A549 (cell line): ENCODE measurements around the gene PDK4. TPM values are rescaled to one million over a fixed set of nuclear protein-coding genes. Genes with fewer than 3 reads are reported as not detected.

Experiments
- ATAC-seq, 2 experiments: fragments of 200-7000 bp in 1 of 2; fragments of >200 bp in 1 of 2; cut with Nextera tagmentation in 1 of 2; cut with Tn5 transposase in 1 of 2; 3 replicates each; pipeline versions ENCODE4 v1.8.0 to v1.9.1; 2018 to 2020; ENCODE audit warnings: mild to moderate bottlenecking in 1 of 2, moderate library complexity in 1 of 2
- CTCF ChIA-PET: fragments of 300-600 bp; sonication (Branson Sonifier 250); formaldehyde crosslinking; extraction: SDS; loops from one replicate; lab custom pipeline; 2021; ENCODE audit warnings: antibody characterized with exemption, inconsistent platforms; lab: Yijun Ruan, JAX
- POLR2A ChIA-PET: fragments of 350-600 bp; formaldehyde crosslinking; extraction: SDS; loops from one replicate; lab custom pipeline; 2021; ENCODE audit warnings: antibody characterized with exemption, inconsistent platforms; lab: Yijun Ruan, JAX
- DNase-seq, 2 experiments: peaks; one replicate each; pipeline versions ENCODE4 v3.0.0 to v3.0.0-alpha.2; 2011 to 2016; ENCODE audit warnings: low read depth in 1 of 2, low spot score in 1 of 2
- FAIRE-seq: peaks from 2 replicates; lab custom pipeline; 2011; peaks lifted over from hg19 to GRCh38; lab: Jason Lieb, UNC
- H3K27ac ChIP-seq, 2 experiments: fragments of >200 bp; sonication (Bioruptor Twin); formaldehyde crosslinking; 3 replicates each; pipeline ENCODE4 v1.5.1; 2016 to 2017
- H3K4me1 ChIP-seq: fragments of >200 bp; sonication (Bioruptor Twin); formaldehyde crosslinking; 3 replicates; pipeline ENCODE4 v1.6.1; 2016
- H3K4me2 ChIP-seq: fragments of >200 bp; sonication (Bioruptor Twin); formaldehyde crosslinking; 3 replicates; pipeline ENCODE4 v1.6.1; 2016
- H3K4me3 ChIP-seq: fragments of >200 bp; sonication (Bioruptor Twin); formaldehyde crosslinking; 3 replicates; pipeline ENCODE4 v1.5.1; 2016
- H3K9me3 ChIP-seq: fragments of >200 bp; sonication (Bioruptor Twin); formaldehyde crosslinking; 3 replicates; pipeline ENCODE4 v1.6.1; 2016
- CBX2 ChIP-seq: fragments of 200-600 bp; sonication (generic); IDR thresholded peaks from 2 replicates; pipeline ENCODE4 v1.6.1; 2016; ENCODE audit warnings: low read depth, mild to moderate bottlenecking, borderline replicate concordance
- EHF ChIP-seq: fragments of 250-450 bp; sonication (Bioruptor Pico); IDR thresholded peaks from 2 replicates; pipeline ENCODE4 v1.5.0; 2020; ENCODE audit warnings: mild to moderate bottlenecking
- EP300 ChIP-seq, 2 experiments: fragments of >200 bp; sonication (Bioruptor Twin); formaldehyde crosslinking; IDR thresholded peaks; 2 replicates in 1 of 2; 3 replicates in 1 of 2; pipeline ENCODE4 v1.6.1; 2016 to 2017
- ESRRA ChIP-seq: fragments of 150-350 bp; IDR thresholded peaks from 2 replicates; pipeline ENCODE4 v1.6.1; 2014; ENCODE audit warnings: mild to moderate bottlenecking, low read length, borderline replicate concordance
- FOSL2 ChIP-seq, 2 experiments: fragments of 450-650 bp in 1 of 2; fragments of >200 bp in 1 of 2; sonication (Bioruptor Twin) in 1 of 2; formaldehyde crosslinking; IDR thresholded peaks; 2 replicates each; pipeline versions ENCODE4 v1.5.0 to v1.6.1; 2016 to 2020; ENCODE audit warnings: mild to moderate bottlenecking in 1 of 2, moderate library complexity in 1 of 2
- GATA3 ChIP-seq: IDR thresholded peaks from 2 replicates; pipeline ENCODE4 v1.6.1; 2012; ENCODE audit warnings: borderline replicate concordance
- MAFK ChIP-seq: fragments of 450-650 bp; IDR thresholded peaks from 2 replicates; pipeline ENCODE4 v1.6.1; 2014; ENCODE audit not compliant: partially characterized antibody
- NR3C1 ChIP-seq: fragments of >200 bp; sonication (Bioruptor Twin); formaldehyde crosslinking; IDR thresholded peaks from 3 replicates; pipeline ENCODE4 v1.6.1; 2017
- PHF8 ChIP-seq: fragments of 200-600 bp; sonication (generic); IDR thresholded peaks from 2 replicates; pipeline ENCODE4 v1.6.1; 2016; ENCODE audit warnings: low read depth, mild to moderate bottlenecking, antibody characterized with exemption, moderate library complexity, borderline replicate concordance
- POLR2A ChIP-seq: IDR thresholded peaks from 2 replicates; pipeline ENCODE4 v1.6.1; 2012; ENCODE audit warnings: mild to moderate bottlenecking, low read length
- SMC3 ChIP-seq: fragments of >200 bp; sonication (Bioruptor Twin); formaldehyde crosslinking; IDR thresholded peaks from 3 replicates; pipeline ENCODE4 v1.6.1; 2018; ENCODE audit warnings: inconsistent platforms
- SREBF2 ChIP-seq: fragments of 450-650 bp; IDR thresholded peaks from 2 replicates; pipeline ENCODE4 v1.6.1; 2014; ENCODE audit warnings: mild to moderate bottlenecking, moderate library complexity
- ZNF302 ChIP-seq: fragments of 250-450 bp; sonication (Bioruptor Pico); IDR thresholded peaks from 2 replicates; pipeline ENCODE4 v1.9.0; 2021; ENCODE audit warnings: inconsistent platforms, mild to moderate bottlenecking, moderate library complexity
- WGBS: methylation state at CpG from one replicate; pipeline ENCODE4 v1.1.6; 2017; ENCODE audit errors: missing lambda C conversion rate; 5-methylcytosine and 5-hydroxymethylcytosine counted together
- polyA plus RNA-seq, 4 experiments: library from polyadenylated mRNA; depleted of rRNA in 3 of 4; stranded (reverse); fragments of >200 nt; fragmentation: RNase III in 1 of 4; extraction: RNeasy Plus Mini Kit Qiagen cat#74134 plus additional on column Dnase treatment in 1 of 4; gene quantifications; 2 replicates in 3 of 4; 3 replicates in 1 of 4; pipeline ENCODE4 v1.2.3, GENCODE V29; 2011 to 2017
- TF ChIP-seq, protein P1 (sequence below): IDR thresholded peaks from 2 replicates; pipeline ENCODE4 v1.6.1; 2012
- TF ChIP-seq, protein P2 (sequence below): fragments of >200 bp; sonication (Bioruptor Twin); formaldehyde crosslinking; IDR thresholded peaks from 2 replicates; pipeline ENCODE4 v1.6.1; 2016
- TF ChIP-seq, protein P3 (sequence below): fragments of 450-650 bp; IDR thresholded peaks from 2 replicates; pipeline ENCODE4 v1.6.1; 2014; ENCODE audit warnings: antibody characterized with exemption
- TF ChIP-seq, protein P4 (sequence below): IDR thresholded peaks from 2 replicates; pipeline ENCODE4 v1.6.1; 2012
- TF ChIP-seq, protein P5 (sequence below): fragments of 250-450 bp; sonication (Bioruptor Pico); IDR thresholded peaks from 2 replicates; pipeline ENCODE4 v1.5.0; 2021; ENCODE audit warnings: mild to moderate bottlenecking, moderate library complexity, borderline replicate concordance

Gene PDK4
- polyA plus RNA-seq, 2 of the 4 experiments (the other 2 are of a cell fraction), result 8.6 to 21.9 TPM

DNA sequence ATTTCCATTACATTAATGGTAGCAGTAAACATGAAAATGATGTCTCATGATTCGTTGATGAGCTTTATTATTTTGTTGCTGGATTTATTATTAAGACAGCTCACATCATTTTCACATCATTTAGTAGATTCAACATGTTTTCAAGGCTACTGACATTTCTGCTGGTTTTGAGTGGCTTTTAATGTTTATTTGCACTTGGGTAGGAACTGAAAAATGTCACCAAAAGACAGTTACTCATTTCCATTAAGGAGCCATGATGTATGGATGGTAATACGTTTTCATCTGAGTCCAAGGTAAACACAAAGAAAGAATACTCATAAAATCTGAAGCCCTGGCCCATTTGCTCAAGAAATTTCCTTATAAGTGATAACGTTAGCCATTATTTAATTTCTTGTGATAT is 14.8 kb downstream of the PDK4 start:
- peak in 1 of 2 experiments; percentile 6 for DNase-seq
- ATAC-seq, result no peak
- WGBS, result 22% methylated on average over 3 of the region's 3 CpGs
- CTCF ChIA-PET, result no interaction called here
- Histone ChIP-seq H3K4me3 (no peak overlapping the region), H3K9me3 (no peaks in the 10 kb centered on the region), H3K27ac (no peak overlapping the region)
- FAIRE-seq, result peak; percentile 96
- TF ChIP-seq ZNF302 (no peak), CBX2 (no peak), POLR2A (no peak), ESRRA (no peak), GATA3 (no peak), EHF (CRISPR knock-in tag) (no peak)
- TF ChIP-seq, protein P1, sequence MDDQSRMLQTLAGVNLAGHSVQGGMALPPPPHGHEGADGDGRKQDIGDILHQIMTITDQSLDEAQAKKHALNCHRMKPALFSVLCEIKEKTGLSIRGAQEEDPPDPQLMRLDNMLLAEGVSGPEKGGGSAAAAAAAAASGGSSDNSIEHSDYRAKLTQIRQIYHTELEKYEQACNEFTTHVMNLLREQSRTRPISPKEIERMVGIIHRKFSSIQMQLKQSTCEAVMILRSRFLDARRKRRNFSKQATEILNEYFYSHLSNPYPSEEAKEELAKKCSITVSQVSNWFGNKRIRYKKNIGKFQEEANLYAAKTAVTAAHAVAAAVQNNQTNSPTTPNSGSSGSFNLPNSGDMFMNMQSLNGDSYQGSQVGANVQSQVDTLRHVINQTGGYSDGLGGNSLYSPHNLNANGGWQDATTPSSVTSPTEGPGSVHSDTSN, result no peak
- TF ChIP-seq, protein P2, sequence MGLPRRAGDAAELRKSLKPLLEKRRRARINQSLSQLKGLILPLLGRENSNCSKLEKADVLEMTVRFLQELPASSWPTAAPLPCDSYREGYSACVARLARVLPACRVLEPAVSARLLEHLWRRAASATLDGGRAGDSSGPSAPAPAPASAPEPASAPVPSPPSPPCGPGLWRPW, result no peak
- TF ChIP-seq, all 56 proteins: peak for 0
- POLR2A ChIA-PET, result no interaction called here
- no peak overlapping the region for H3K4me2 ChIP-seq
- peaks cover 6% of the 10 kb centered on the region; the same call in 2 of the 3 replicates for H3K4me1 ChIP-seq

DNA sequence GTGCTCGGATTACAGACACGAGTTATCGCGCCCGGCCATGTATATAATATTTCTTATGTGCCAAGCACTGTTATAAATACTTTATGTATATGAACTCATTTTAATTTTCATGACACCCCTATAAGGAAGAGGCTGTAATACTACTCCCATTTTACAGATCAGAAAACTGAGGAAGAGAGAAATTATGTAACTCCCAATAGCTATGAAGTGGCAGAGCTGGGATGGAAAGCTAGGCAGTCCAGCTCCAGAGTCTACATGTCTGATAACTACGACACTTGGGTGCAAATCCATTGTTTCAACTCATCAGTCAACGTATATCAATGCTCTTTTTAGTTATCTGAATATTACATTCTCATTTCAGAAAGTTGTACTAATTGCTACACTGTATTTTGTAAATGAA is 17.0 kb downstream of the PDK4 start:
- H3K4me3 ChIP-seq, result no peak overlapping the region
- CTCF ChIA-PET, result interaction anchor here (0.9 kb wide), 1 partner anchor 107 kb away, joined by 3 read pairs; no protein-coding TSS in a partner anchor
- POLR2A ChIA-PET, result no interaction called here
- 76% methylated on average over 7 of the region's 7 CpGs for WGBS
- H3K9me3 ChIP-seq, result no peaks in the 10 kb centered on the region
- H3K4me2 ChIP-seq, result no peak overlapping the region
- ATAC-seq (no peak), DNase-seq (no peak), FAIRE-seq (no peak)
- no peak for TF ChIP-seq NR3C1
- TF ChIP-seq, protein P1, result no peak
- TF ChIP-seq EP300 (IDR thresholded peaks at IDR 0.05), result no peak
- H3K4me1 ChIP-seq, result peaks cover 6% of the 10 kb centered on the region; the same call in 2 of the 3 replicates
- H3K27ac ChIP-seq, result no peak overlapping the region

DNA sequence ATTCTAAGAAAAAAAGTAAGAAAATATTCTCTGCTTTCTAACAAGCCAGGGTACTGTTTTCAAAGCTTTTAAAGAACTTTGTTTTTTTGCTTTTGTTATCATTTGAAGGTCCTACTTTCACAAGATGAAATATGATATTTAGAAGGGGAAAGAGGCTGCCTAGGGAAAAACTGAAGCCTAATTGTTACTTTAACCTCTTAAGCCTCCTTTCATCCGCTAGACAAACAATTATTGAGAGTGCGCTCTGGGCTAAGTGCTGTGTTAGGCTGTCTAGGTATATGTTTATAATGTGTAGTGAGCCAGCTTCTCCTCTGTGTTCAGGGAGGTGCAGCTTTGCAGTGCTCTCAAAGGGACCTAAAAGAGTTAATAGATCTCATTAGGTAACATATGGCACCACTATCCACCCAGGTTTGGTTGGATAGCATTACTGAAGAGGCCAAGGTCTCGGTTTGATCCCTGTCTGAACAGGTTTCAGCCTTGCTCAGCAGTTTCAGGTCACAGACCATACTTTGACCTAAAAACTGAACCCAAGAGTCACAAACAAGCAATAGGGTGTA is 17.9 kb downstream of the PDK4 start:
- 0 out of 6 replicates have a peak overlapping the region, but pooled peaks of 1 of the 2 experiments have one; percentile 24 for H3K27ac ChIP-seq
- 72% methylated on average over 3 of the region's 3 CpGs for WGBS
- POLR2A ChIA-PET, result no interaction called here
- TF ChIP-seq PHF8, result no peak
- TF ChIP-seq MAFK, result peak; percentile 50
- TF ChIP-seq, all 56 proteins: peak for 1
- ATAC-seq, result no peak
- Histone ChIP-seq H3K4me1 (peaks cover 6% of the 10 kb centered on the region; the same call in 2 of the 3 replicates), H3K9me3 (no peaks in the 10 kb centered on the region), H3K4me2 (no peak overlapping the region), H3K4me3 (no peak overlapping the region)
- no peak for FAIRE-seq
- CTCF ChIA-PET, result interaction anchor here (0.9 to 1.3 kb wide), 2 partner anchors 9 to 108 kb away, joined by 3 read pairs; no protein-coding TSS in a partner anchor
- no peak for DNase-seq

DNA sequence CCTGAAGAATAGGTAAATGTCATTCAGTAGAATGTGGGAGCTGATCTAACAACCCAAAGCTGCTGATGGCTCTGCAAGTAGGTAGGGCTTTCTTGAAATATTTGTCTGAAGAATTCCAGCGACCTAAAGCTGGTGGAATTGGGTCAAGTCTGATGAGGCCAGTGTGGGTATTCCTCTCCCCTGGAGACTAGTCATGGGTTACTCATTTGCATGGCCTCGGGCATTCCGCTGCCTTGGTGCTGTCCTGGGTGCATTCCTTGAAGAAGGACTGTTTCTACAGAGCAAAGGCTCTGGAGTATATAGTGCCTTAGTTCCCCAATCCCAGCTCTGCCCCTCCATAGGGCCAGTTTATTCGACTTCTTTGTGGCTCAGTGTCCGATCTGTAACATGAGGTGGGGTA is 19.2 kb downstream of the PDK4 start:
- DNase-seq (peak in 1 of 2 experiments; percentile 6), FAIRE-seq (no peak), ATAC-seq (peak; percentile 39 to 54; a peak in 4 of 6 replicates)
- CTCF ChIA-PET, result interaction anchor here (1.3 kb wide), 1 partner anchor 8 kb away, joined by 3 read pairs; no protein-coding TSS in a partner anchor
- Histone ChIP-seq H3K4me1 (peaks cover 6% of the 10 kb centered on the region; the same call in 2 of the 3 replicates), H3K4me2 (0 out of 3 replicates have a peak overlapping the region, but pooled peaks have one; percentile 8), H3K9me3 (no peaks in the 10 kb centered on the region), H3K4me3 (no peak overlapping the region), H3K27ac (no peak overlapping the region)
- POLR2A ChIA-PET, result no interaction called here
- 37% methylated on average over 5 of the region's 5 CpGs for WGBS
- TF ChIP-seq, protein P3, sequence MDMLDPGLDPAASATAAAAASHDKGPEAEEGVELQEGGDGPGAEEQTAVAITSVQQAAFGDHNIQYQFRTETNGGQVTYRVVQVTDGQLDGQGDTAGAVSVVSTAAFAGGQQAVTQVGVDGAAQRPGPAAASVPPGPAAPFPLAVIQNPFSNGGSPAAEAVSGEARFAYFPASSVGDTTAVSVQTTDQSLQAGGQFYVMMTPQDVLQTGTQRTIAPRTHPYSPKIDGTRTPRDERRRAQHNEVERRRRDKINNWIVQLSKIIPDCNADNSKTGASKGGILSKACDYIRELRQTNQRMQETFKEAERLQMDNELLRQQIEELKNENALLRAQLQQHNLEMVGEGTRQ, result no peak
- TF ChIP-seq, protein P4, sequence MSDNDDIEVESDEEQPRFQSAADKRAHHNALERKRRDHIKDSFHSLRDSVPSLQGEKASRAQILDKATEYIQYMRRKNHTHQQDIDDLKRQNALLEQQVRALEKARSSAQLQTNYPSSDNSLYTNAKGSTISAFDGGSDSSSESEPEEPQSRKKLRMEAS, result no peak
- TF ChIP-seq FOSL2 (IDR thresholded peaks at IDR 0.05) (no peak), FOSL2 (CRISPR knock-in tag; IDR thresholded peaks at IDR 0.05) (no peak), PHF8 (no peak), SREBF2 (no peak), EHF (CRISPR knock-in tag) (no peak), GATA3 (no peak), SMC3 (no peak)
- TF ChIP-seq, protein P5, sequence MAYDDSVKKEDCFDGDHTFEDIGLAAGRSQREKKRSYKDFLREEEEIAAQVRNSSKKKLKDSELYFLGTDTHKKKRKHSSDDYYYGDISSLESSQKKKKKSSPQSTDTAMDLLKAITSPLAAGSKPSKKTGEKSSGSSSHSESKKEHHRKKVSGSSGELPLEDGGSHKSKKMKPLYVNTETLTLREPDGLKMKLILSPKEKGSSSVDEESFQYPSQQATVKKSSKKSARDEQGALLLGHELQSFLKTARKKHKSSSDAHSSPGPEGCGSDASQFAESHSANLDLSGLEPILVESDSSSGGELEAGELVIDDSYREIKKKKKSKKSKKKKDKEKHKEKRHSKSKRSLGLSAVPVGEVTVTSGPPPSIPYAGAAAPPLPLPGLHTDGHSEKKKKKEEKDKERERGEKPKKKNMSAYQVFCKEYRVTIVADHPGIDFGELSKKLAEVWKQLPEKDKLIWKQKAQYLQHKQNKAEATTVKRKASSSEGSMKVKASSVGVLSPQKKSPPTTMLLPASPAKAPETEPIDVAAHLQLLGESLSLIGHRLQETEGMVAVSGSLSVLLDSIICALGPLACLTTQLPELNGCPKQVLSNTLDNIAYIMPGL (CRISPR knock-in tag), result no peak
